GM19397 (cell line): ENCODE measurements around the gene IGFBP2.
"Not testable (repeated sequence)": the region's sequence is repeated elsewhere in the genome, so short reads cannot be mapped to it uniquely, and the experiment has no call there.

Experiments used
- ATAC-seq: cut with Tn5 transposase; IDR thresholded peaks from one replicate; pipeline ENCODE4 v1.9.1; 2021; ENCODE audit warnings: mild to moderate bottlenecking, moderate library complexity; ENCODE audit not compliant: unreplicated experiment

The IGFBP2 gene, protein sequence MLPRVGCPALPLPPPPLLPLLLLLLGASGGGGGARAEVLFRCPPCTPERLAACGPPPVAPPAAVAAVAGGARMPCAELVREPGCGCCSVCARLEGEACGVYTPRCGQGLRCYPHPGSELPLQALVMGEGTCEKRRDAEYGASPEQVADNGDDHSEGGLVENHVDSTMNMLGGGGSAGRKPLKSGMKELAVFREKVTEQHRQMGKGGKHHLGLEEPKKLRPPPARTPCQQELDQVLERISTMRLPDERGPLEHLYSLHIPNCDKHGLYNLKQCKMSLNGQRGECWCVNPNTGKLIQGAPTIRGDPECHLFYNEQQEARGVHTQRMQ

DNA sequence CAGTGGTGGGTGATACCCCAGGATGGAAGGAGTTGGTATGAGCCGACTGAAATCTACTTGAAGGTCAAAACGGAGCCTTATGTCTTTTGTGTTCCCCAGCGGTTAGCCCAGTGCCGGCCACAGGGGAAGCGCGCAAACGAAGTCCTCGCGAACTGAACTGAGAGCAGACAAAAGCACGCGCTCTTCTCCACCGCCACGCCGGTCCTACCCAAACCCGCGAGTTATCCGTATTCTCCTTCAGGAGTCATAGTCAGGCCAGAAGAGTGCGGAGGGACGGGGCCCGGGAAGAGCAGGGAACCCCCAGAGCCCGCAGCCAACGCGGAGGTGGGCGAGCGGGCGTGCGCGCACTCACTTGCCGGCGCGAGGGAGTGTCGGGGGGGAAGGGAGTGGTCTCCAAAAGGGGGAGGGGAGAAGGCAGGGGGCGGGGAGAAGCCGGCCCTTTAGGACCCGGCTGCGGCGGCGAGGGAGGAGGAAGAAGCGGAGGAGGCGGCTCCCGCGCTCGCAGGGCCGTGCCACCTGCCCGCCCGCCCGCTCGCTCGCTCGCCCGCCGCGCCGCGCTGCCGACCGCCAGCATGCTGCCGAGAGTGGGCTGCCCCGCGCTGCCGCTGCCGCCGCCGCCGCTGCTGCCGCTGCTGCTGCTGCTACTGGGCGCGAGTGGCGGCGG is at the start of gene IGFBP2:
TSS of gene IGFBP2 (plus strand) at position 469 of the 664 bp plus-strand sequence. CDS start at position 573, 104 bp downstream.
- no peak for ATAC-seq

GRCh38 chr2:216583606-216584005 is 49.6 kb upstream of the IGFBP2 start:
- ATAC-seq, result no peak

GRCh38 chr2:216584112-216584511 is 49.1 kb upstream of the IGFBP2 start:
- no peak for ATAC-seq

DNA sequence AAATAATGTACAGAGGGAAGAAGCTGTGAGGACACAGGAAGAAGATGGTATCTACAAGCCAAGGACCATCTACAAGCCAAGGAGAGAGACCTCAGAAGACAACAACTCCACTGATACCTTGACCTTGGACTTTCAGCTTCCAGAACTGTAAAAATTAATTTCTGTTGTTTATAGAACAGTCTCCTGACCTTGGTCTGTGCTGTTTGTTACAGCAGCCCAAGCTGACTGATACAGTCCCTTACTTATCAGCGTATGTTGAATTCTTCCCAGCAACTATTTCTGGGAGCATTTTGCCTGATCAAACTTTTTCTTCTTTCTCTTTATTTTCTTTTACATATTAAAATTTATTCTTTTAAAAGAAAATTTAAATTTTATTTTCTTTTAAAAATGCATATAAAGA is 47.8 kb upstream of the IGFBP2 start:
- no peak for ATAC-seq

GRCh38 chr2:216588861-216589710 is 44.1 kb upstream of the IGFBP2 start:
- no peak for ATAC-seq

GRCh38 chr2:216589791-216590190 is 43.4 kb upstream of the IGFBP2 start:
- no peak for ATAC-seq

DNA sequence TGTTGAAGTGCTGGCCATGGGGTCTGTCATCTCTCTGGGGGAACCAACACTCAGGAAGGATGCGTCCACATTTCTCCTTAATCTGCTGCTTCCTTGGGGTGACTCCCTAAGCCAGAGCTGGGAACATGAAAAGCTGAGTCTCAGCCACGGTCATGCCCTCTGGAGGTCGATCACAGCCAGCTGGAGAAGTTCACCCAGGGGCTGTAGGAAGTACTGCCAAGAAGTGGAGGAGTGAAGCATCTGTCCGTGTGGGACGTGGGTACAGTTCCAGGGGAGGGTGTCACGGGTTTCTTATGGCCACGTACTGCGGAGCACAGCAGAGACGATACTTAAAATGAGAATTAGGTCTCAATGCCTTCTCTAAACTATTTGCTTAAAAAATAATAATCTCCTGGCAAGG is 42.4 kb upstream of the IGFBP2 start:
- ATAC-seq, result no peak

GRCh38 chr2:216591480-216591879 is 41.7 kb upstream of the IGFBP2 start:
- ATAC-seq, result no peak

DNA sequence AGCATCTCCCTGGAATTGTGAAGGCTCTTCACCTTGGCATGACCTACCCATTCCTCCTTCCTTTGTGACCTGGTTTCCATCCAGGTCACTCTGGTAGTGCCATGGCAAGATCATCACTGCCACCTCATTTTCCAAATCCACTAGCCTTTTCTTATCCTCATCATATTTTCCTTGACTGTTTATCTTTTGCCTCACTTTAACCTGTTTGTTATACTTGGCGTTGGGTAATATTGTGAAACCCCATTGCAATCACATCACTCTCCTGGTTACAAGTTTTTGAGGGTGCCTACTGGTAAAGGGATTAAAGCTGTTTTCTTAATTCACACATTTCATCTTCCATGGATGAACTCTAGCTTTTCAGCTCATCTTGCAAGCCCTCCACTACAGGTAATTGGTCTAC is 39.1 kb upstream of the IGFBP2 start:
- ATAC-seq, result no peak

- ATAC-seq, result no peak
Measured at GRCh38 chr2:216596236-216596979, 36.8 kb upstream of the IGFBP2 start.

DNA sequence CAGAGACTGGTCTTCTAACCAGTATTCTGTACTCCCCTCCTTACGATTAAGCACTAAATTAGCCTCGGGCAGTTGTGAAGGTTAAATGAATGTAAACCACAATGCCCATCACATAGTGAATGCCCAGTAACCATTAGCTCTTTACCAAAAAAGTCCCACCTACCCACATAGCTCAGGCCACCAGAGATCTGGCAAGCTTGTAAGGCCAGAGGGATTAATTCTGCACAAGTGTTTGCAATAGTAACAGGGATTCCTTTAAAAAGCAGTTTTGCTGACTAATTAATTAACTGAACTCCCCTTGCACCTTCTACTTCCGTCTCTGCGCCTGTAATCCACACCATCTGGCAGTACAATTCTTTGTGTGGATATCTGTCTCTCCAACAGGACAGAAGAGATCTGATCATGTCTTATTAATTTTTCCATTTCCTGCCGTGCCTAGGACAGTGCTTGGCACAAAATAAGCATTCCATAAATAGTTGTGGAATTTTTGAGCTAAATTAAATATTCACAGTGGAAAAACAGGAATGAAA is 36.2 kb upstream of the IGFBP2 start:
- ATAC-seq, result no peak

DNA sequence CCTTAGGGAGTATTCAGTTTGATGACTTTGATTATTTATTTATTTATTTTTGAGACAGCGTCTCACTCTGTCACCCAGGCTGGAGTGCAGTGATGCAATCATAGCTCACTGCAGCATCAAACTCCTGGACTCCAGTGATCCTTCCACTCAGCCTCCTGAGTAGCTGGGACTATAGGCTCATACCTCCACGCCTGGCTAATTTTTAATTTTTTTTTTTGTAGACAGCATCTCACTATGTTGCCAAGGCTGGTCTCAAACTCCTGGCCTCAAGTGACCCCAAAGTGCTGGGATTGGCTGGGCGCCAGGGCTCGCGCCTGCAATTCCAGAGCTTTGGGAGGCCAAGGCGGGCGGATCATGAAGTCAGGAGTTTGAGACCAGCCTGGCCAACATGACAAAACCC is 35.4 kb upstream of the IGFBP2 start:
- ATAC-seq, result not testable (repeated sequence)

GRCh38 chr2:216601632-216602409 is 31.4 kb upstream of the IGFBP2 start:
- no peak for ATAC-seq

GRCh38 chr2:216603010-216603883 is 30.0 kb upstream of the IGFBP2 start:
- no peak for ATAC-seq

- ATAC-seq, result no peak
Measured at GRCh38 chr2:216603884-216604245, 29.4 kb upstream of the IGFBP2 start.

- no peak for ATAC-seq
Measured at GRCh38 chr2:216604458-216604857, 28.8 kb upstream of the IGFBP2 start.

- peak; percentile 89 for ATAC-seq
Measured at GRCh38 chr2:216606551-216607276, 26.5 kb upstream of the IGFBP2 start.

GRCh38 chr2:216607277-216607560 is 26.0 kb upstream of the IGFBP2 start:
- no peak for ATAC-seq

GRCh38 chr2:216608525-216608924 is 24.7 kb upstream of the IGFBP2 start:
- no peak for ATAC-seq
